Left renal cortex interstitium (tissue), 4 donors: ENCODE data around the gene MAP3K14. TPM values are rescaled to one million over a fixed set of nuclear protein-coding genes. Genes with fewer than 3 reads are reported as not detected.

Experiments
- DNase-seq, 4 donors: peaks; one replicate each; pipeline ENCODE4 v3.0.0-alpha.2; 2013; ENCODE audit warnings: low read depth in 4 of 4, low spot score in 2 of 4, missing footprints in 1 of 4
- polyA plus RNA-seq, 4 donors: library from polyadenylated mRNA; unstranded; fragments of 120-200 nt; gene quantifications; one replicate each; pipeline ENCODE4 v1.2.1, GENCODE V29; 2013; ENCODE audit not compliant: insufficient read length in 4 of 4

The MAP3K14 gene
- polyA plus RNA-seq, 4 donors: 5.3 to 8.0 (median 6.4) TPM

DNA sequence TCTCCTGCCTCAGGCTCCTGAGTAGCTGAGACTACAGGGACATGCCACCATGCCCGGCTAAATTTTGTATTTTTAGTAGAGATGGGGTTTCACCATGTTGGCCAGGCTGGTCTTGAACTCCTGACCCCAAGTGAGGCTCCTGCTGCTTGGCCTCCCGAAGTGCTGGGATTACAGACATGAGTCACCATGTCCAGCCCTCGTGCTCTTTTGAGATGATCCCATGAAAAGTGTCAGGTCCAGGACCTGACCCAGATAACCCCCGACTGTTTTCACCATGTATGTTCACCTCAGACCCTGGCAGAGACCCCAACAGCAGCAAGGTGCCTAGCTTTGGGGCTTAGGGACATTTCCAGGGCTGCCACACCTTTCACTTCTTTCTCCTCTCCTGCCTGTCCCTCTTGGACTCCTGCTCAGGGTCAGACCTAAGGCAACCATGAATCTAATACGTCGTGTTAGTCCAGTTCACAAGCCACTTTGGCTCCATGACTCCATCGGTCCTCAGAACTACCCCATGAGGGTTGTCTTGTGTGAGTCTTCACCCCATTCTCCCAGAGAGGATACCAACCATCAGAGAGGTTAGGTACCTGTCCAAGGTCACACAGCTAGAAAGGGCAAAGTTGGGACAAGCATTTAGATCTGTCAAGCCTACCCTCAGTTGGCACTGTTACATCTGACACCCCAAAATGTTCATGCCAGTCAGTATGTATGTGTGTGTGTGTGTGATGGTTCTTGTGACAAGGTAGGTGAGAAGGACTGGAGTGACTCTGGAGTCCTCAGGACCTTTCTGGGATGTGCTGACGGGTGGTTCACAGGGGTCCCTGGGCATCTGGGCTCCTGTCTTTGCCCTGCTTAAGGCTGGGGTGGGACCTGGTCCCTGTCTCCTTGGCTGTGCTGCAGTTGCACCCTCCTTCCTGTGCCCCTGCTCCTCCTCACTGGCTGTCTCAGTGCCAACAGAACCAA is 23.1 kb upstream of the MAP3K14 start:
- no peak for DNase-seq

DNA sequence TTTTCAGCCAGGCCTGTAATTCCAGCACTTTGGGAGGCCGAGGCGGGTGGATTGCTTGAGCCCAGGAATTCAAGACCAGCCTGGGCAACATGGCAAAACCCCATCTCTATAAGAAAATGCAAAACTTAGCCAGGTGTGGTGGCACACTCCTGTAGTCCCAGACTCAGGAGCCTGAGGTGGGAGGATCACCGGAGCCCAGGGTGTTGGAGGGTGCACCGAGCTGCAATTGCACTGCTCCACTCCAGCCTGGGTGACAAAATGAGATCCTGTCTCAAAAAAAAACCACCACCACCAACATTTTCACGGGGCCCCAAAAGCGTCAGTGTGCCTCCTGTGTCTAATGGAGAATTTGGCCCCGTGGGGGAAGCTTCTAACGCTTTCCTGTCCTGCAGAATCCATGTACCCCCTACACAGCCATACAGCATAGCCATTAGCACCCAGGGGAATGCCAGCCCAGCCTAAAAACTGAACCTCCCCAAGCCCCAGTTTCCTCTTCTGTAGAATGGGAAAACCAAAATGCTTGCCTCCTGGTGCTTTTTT is 22.2 kb upstream of the MAP3K14 start:
- DNase-seq: no peak

DNA sequence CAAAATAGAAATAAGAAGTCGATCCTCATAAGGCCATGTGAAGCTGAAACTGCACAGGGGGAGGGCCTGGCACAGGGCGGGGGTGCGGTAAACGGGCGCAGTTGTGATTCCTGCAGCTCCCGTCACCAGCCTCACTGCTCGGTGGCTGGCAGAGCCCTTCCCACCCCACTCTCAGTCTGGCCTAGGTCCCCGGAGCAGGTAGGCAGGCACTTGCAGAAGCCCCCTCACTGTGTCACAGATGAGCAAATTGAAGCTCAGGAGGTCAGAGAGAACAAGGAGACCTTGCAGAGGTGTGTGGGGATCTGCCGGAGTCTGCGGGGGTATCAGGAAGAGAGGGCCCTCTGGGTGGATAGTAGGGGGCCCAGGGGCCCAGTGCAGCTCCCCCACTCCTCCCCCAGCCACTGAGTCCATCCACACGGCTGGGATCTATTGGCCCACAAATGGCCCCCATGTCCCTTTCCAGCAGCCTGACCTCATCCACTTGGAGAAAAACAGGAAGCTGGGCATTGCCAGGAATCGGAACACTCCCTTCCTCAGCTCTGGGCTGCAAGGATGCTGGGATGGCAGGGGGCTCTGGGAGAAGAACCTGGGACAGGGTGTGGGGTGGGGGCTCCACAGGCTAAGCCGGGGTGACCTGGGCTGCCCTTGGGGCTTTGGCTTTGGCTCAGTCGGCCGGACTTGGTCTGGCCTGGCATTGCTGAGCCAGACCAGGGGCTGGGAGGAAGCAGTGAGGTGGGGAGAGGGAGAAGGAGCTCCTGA is 21.4 kb upstream of the MAP3K14 start:
- DNase-seq: no peak

DNA sequence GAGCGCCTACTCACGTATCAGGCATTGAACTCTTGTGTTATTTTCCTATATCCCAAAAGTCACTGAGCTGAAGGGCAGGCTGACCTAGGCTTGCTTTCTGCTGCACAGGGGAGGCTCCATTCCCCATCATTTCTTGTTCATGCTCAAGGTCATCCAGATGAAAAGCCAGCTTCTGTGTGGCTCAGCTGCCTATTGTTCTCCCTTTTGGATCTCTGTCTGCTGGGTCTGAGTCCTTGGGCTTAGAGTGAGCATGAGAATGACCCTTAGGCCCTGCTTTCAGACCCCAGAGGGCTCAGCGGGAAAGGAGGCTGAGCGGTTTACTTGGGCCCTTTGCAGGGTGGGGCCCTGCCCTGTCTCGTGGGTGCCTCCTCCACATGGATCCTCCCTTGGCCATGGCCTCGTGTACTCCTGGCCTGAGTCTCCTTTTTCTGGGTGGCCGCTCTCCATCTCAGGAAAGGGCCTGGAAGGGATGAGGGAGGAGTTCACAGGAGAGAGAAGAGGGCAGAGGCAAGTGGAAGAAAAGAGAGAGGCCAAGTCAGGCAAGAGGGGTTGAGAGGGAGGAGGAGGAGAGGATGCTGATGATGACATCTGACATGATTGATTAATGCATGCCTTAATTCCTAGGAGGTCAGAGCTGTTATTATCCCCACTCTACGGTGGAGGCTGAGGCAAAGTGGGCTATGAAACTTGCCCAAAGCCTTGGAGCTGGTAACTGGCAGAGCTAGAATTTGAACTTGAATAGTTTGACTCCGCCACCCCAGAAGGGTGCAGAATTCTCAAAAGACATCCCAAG is 19.8 kb upstream of the MAP3K14 start:
- no peak for DNase-seq

DNA sequence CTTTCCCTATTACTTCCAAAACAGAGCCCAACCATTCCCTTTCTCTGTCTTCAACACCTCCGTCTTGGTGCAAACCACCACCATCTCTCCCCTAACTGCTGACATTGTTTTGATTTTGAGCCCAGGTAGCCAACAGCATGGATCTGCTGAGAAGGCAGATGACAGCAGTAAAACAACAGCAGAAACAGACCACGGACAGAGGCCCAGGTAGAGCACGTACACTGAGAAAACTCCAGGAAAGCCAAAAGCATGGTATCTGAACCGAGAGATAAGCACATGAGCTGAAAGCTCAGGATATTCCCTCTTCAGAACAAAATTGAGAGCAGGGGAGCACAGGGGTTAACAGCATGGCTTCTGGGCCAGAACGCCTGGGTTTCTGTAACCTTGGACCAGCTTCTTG is 18.9 kb upstream of the MAP3K14 start:
- DNase-seq: no peak

DNA sequence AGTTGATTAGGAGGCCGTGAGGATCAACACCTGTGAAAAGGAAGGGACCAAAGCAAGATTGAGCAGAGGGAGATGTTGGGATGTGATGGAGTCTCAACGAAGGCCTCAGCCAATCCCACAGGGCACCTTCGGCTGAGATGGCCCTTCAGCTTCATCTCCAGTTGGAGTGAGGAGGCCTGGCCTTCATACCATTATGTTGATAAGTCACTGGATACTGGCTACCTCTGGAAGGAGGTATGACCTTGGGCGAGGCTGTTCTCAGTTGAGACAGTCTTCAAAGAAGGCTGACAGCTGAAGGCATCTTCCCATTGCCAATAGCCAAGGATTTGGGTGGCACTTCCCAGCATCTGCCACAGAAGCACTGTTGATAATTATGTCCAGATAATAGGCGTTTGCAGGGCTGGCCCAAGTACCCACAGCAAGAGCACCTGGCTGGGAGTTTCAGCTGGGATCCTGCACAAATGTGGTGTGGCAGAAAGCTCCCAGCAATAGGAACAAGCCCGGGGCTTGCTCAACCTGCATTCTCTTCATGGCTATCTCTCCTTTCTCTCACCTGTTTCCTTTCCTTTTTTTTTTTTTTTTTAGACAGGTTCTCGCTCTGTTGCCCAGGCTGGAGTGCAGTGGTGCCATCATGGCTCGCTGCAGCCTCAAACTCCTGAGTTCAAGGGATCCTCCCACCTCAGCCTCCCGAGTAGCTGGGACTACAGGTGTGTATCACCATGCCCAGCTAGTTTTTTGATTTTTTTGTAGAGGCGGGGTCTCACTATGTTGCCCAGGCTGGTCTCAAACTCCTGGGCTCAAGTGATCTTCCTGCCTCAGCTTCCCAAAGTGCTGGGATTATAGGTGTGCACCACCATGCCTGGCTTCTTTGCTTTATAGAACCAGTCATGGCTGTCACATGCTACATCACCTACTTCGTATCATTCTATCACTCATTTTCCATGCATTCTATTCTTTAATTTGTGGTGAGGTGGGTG is 18.2 kb upstream of the MAP3K14 start:
- no peak for DNase-seq

DNA sequence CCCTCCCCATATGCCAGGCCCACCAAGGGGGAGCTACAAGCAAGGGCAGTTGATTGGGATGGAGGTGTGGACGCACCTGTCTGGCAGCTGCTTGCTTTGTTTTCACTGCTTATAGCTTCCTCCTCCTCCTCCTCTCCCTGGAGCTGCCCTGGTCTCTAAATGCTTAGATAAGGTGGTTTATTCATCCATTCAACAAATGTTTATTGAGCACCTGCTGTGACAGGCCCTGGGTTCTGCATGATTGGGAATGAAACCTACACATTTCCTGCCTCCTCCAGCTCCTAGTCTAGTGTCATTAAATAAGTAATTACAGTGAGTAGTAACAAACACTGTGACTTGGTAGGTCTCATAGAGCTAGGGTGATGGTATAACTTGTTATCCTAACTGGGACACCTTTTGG is 17.4 kb upstream of the MAP3K14 start:
- no peak for DNase-seq

DNA sequence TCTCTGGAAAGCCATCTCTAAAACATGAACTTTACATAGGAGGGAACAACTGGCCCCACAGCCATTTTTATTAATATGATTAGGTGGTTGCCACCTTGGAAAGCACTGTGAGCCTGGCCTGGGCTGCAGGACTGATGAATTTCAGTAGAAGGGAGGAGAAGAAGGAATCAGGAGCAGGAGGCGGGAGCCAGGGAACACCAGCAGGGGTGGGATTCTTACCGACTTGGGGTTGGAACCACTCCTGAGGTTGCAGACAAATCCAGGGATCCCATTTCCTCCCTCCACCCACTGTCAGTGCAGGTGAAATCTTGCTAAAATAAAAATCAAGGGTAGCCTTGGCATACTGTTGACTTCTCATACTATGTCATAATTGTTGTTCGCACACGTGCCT is 16.9 kb upstream of the MAP3K14 start:
- no peak for DNase-seq

DNA sequence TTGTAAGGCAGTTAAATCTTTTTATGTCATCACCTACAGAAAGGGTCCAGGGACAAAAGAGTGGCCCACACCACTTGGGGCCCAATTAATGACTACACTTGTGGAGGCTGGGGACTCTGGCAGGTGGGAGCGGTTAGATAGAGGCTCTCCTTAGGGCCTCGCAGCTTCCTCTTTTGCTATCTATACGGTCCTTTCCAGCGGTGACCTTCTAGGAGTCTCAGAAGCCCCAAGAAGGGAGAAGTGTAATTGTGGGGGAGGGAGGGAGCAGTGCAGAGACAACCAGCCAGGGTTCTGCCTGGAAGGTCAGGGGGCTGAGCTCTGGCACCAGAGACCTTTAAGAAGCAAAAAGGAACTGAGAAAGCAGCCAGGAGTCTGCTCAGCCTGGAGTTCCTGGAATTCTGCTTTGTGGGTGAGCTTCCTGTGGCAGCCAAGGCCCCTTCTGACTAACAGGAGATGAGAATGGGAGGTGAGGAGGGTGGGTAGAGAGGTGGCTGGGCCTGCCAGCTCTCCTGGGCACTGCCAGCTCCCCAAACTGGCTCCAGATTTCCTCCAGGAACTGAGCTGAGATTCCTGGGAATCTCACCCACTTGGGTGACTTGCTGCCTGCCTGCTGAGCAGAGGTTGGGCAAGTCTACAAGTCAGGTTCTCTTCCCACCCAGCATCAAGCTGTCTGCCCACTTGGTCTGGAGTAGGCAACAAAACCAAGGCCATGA is 16.3 kb upstream of the MAP3K14 start:
- no peak for DNase-seq

DNA sequence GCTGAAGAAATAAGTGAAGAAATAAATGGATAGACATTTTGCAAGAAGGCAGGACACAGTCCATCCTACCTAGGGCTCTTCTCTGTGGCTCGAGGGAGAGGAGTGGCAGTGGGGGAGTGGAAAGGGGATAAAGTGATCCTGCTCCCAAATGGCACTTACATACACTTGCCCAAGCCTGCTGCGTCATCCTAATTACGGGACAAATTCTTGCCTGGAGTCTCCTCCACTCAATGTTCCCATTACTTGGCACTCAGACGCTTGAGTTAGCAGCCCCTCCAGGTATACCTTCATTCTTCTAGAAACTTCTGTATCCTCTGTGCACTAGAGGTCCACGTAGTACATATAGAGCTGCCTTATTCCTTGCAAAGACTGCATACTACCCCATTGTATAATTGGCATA is 15.7 kb upstream of the MAP3K14 start:
- no peak for DNase-seq

DNA sequence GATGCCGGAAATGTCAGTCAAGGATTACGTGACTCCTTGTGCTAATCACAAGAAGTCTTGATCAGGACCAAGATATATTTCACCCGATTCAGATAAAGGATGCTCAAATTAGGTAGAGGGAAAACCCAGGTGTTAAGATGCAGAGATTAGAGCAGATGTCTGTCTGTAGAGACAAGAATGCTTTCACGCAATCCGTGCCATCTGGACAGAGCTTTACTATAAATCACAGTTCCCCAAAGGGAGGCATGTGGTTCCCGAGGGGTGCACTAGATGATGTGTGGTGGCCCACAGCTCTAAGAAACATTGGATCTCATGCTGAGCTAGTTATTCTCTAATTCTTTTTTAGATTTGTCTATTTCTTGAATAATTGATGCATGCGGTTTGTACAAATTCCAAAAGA is 9.8 kb upstream of the MAP3K14 start:
- no peak for DNase-seq

DNA sequence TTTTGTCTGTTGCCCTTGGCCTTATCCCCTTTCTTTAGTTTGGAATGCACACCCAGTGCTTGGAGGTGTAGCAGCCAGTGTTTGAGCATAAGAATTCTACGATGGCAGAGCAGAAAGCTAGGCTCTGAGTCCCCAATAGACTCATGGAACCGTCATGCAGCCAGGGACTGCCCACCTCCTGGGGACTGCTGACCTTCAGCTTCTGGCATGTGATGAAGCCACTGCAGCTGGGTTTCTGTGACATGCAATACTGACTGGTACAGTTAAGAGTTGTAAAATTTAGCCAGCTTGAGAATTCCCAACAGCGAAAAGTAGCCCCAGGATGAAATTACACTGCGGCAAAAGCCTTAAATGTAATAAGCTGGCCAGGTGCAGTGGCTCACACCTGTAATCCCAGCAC is 9.0 kb upstream of the MAP3K14 start:
- DNase-seq: no peak

DNA sequence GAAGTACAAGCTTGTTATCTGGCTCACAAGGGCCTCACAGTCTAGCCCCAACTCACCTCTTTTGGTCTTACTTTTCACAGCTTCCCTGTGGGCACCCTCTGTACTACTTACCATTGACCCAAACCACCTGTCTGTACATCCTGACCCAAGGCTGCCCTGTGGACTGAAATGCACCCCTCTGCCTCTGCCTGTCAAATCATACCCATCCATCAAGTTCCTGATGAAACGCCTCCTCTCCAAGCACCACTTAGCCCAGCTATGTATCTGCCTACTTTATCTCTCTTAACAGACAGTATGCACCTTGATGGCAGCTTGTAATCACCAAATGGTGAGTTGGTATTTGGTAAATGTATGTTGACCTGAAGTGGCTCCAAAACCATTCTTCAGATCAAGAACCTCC is 7.5 kb upstream of the MAP3K14 start:
- no peak for DNase-seq

DNA sequence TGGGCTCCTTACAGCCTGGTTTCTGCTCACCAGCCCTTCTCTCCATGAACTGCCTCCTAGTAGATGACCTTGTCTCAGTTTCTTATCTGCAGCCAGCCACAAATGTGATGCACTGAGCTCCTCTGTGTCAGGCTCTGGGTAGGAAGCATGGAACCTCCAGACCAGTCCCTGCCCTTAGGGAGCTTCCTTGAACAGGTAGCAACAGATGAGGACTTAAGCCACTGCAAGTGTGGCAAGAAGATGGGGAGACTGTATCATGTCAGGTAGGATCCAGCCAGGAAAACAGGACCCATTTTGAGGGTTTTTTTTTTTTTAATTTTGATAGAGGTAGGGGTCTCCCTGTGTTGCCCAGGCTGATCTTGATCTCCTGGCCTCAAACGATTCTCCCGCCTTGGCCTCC is 5.3 kb upstream of the MAP3K14 start:
- DNase-seq: no peak

DNA sequence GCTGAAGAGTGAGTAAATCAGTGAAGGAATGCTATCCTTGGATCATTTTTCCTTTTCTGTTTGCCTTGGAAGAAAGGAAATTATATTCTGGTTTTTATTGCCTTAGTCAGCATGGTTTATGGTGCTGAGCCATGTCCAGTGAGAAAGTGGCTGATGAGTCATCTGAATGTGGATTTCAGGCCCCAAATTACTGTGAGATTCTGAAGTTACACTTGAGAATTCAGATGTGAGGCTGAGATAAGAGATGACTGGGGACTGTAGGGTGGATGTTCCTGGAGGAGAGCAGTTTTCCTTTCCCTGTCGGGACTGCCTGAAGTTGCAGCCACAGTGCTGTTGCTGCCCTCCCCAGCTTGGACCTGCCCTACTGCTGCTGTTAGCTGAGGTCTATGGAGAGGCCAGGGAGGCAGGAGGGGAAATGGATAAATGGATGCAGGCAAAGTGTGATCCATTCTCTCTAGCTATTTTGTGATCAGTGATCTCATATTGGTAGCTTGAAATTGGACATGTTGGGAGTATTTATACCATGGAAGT is 4.2 kb upstream of the MAP3K14 start:
- peak in 2 of 4 donors; percentile 19 to 42 for DNase-seq

DNA sequence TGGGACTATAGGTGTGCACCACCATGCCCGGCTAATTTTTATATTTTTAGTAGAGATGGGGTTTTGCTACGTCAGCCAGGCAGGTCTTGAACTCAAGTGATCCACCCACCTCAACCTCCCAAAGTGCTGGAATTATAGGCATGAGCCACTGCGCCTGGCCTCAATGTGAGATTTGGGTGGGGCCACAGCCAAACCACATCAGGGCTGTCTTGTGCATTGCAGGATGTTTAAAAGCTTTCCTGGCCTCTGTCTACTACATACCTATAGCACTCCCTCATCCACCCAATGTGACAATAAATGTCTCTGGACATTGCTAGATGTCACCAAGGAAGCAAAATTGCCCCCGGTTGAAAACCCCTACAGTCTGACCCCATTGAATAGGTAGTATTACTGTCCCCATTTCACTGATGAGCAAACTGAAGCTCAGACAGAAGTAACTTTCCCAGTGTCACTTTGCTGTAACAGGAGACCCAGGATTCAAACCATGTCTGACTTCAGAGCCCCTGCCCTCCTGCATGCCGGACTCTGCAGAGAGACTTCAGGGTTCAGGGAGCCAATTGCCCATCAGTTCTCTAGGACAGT is 3.6 kb upstream of the MAP3K14 start:
- DNase-seq: no peak

DNA sequence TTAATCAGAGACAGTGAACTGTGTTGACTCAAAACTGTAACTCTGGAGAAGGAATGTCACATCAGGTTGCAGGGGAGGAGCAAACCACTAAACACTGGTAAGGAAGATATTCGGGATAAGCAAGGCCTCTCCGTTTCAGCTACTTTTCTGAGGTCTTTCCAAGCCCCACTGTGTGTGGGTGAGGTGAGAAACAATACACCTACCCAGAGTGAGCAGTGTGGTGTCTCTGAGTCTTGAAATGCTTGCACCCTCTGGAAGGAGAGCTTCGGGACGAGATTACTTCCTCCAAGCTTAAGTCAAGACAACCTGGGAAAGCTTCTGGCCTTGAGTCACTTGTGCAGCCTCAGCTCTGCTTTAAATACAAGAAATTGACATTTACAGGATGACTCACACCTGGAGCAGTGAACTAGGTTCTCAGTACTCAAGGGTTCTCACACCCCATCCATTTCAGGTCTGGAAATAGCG is 2.5 kb upstream of the MAP3K14 start:
- no peak for DNase-seq

DNA sequence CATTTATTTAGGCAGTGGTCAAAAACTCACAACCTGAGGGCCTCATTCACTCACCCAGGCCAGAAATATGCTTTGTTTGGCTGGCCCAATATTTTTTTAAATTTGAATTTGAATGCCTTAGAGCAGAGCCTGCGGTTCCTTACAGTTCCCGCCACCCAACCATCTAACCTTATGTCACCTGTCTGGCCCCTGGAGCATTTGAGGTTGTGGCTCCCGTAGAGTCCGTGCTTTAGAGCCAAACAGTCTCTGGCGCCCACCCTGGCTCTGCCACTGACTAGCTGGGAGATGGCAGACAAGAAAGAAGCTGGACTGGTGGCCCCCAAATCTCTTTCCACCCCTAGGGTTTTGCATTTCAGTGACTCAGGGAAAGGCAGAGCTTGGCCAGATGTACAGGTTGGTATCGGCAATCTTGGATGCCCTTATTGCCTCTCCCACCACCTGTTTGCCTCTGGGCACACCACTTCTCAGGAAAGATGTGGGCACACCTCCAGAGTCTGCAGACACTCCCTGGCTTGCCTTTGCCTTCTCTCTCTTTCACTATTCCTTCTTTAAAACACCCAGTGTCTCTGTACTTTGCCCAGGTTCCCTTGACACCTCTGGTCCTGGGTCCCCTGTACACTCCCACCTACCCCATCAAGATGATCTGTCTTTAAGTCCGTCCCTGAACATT is 1.9 kb upstream of the MAP3K14 start:
- no peak for DNase-seq
